H1 (cell line): ENCODE results near the gene ARNT2. TPM values are rescaled to one million over a fixed set of nuclear protein-coding genes. Genes with fewer than 3 reads are reported as not detected.

ENCODE experiments used
- CTCF ChIA-PET: fragments of 300-600 bp; sonication (Branson Sonifier 250); formaldehyde crosslinking; loops from one replicate; lab custom pipeline; 2021; ENCODE audit not compliant: partially characterized antibody; lab: Charles Lee
- POLR2A ChIA-PET: fragments of 300-600 bp; sonication (Branson Sonifier 250); formaldehyde crosslinking; loops from one replicate; lab custom pipeline; 2021; ENCODE audit warnings: inconsistent platforms; ENCODE audit not compliant: partially characterized antibody; lab: Charles Lee
- DNase-seq, 2 experiments: peaks; one replicate each; pipeline versions ENCODE4 v3.0.0 to v3.0.0-alpha.2; 2010 to 2022; ENCODE audit warnings: low spot score in 2 of 2, low read depth in 1 of 2, mixed read lengths in 1 of 2
- FAIRE-seq: peaks from 2 replicates; lab custom pipeline; 2011; peaks lifted over from hg19 to GRCh38; lab: Jason Lieb, UNC
- H2AFZ ChIP-seq: 2 replicates; pipeline ENCODE4 v1.8.1; 2012; ENCODE audit warnings: low read length, inconsistent platforms
- H2AK5ac ChIP-seq: 2 replicates; pipeline ENCODE4 v1.6.1; 2013; ENCODE audit warnings: low read depth, low read length
- H2BK120ac ChIP-seq: replicated peaks from 2 replicates; pipeline ENCODE3; 2013; ENCODE audit warnings: low read depth, low read length, inconsistent platforms
- H2BK12ac ChIP-seq: 2 replicates; pipeline ENCODE4 v1.6.1; 2013; ENCODE audit warnings: low read depth, low read length
- H2BK15ac ChIP-seq: 2 replicates; pipeline ENCODE4 v1.6.1; 2013; ENCODE audit warnings: low read length
- H2BK20ac ChIP-seq: 2 replicates; pipeline ENCODE4 v1.6.1; 2013; ENCODE audit warnings: low read length
- H2BK5ac ChIP-seq: 2 replicates; pipeline ENCODE4 v1.6.1; 2013; ENCODE audit warnings: low read depth, low read length
- H3K14ac ChIP-seq: 2 replicates; pipeline ENCODE4 v1.6.1; 2013; ENCODE audit warnings: inconsistent platforms; ENCODE audit not compliant: insufficient read length
- H3K18ac ChIP-seq: 2 replicates; pipeline ENCODE4 v1.6.1; 2013; ENCODE audit warnings: low read length; ENCODE audit errors: extremely low read depth
- H3K23ac ChIP-seq: 2 replicates; pipeline ENCODE4 v1.6.1; 2013; ENCODE audit warnings: inconsistent platforms; ENCODE audit not compliant: insufficient read length
- H3K23me2 ChIP-seq: 2 replicates; pipeline ENCODE4 v1.6.1; 2013; ENCODE audit warnings: low read depth, low read length
- H3K27ac ChIP-seq: 2 replicates; pipeline ENCODE4 v1.6.1; 2011; ENCODE audit warnings: low read depth, low read length, inconsistent platforms
- H3K27me3 ChIP-seq, 4 experiments: replicated peaks in 1 of 4; 1 replicate in 1 of 4; 2 replicates in 3 of 4; pipeline versions ENCODE4 v1.6.1 to v1.8.1; 2011 to 2013; ENCODE audit warnings: low read length in 3 of 4, mild to moderate bottlenecking in 3 of 4, inconsistent platforms in 2 of 4, mixed read lengths in 2 of 4, moderate library complexity in 1 of 4; ENCODE audit not compliant: control insufficient read depth in 3 of 4, insufficient read depth in 3 of 4; ENCODE audit errors: extremely low read depth in 1 of 4
- H3K36me3 ChIP-seq, 4 experiments: 2 replicates each; pipeline versions ENCODE4 v1.6.1 to v1.8.1; 2011 to 2013; ENCODE audit warnings: mild to moderate bottlenecking in 4 of 4, low read length in 3 of 4, moderate library complexity in 2 of 4, control low read depth in 1 of 4, inconsistent platforms in 1 of 4; ENCODE audit not compliant: insufficient read depth in 4 of 4, control insufficient read depth in 2 of 4
- H3K4ac ChIP-seq: replicated peaks from 2 replicates; pipeline ENCODE3; 2013; ENCODE audit warnings: low read length, low read depth, mixed read lengths, inconsistent platforms; ENCODE audit not compliant: insufficient read length
- H3K4me1 ChIP-seq, 4 experiments: replicated peaks in 1 of 4; 1 replicate in 1 of 4; 2 replicates in 3 of 4; pipeline versions ENCODE4 v1.6.1 to v1.8.1; 2011 to 2013; ENCODE audit warnings: low read length in 3 of 4, inconsistent platforms in 2 of 4, mixed read lengths in 1 of 4; ENCODE audit not compliant: insufficient read depth in 4 of 4, control insufficient read depth in 3 of 4
- H3K4me2 ChIP-seq, 2 experiments: 2 replicates each; pipeline versions ENCODE4 v1.6.1 to v1.8.1; 2011 to 2013; ENCODE audit warnings: low read depth in 2 of 2, low read length in 2 of 2, control low read depth in 1 of 2, inconsistent platforms in 1 of 2, mild to moderate bottlenecking in 1 of 2; ENCODE audit not compliant: insufficient read depth in 1 of 2
- H3K4me3 ChIP-seq, 4 experiments: fragments of 200-600, 300-600 bp in 1 of 4; sonication (generic), shearing (Covaris generic), sonication (Bioruptor Twin) in 1 of 4; 2 replicates each; pipeline versions ENCODE4 v1.5.1 to v1.8.1; 2011 to 2016; ENCODE audit warnings: low read length in 4 of 4, low read depth in 3 of 4, control low read depth in 2 of 4, inconsistent platforms in 2 of 4, mild to moderate bottlenecking in 2 of 4, mixed read lengths in 1 of 4, moderate library complexity in 1 of 4; ENCODE audit not compliant: insufficient read depth in 2 of 4; ENCODE audit errors: extremely low read depth in 1 of 4
- H3K56ac ChIP-seq: replicated peaks from 2 replicates; pipeline ENCODE3; 2013; ENCODE audit warnings: low read depth, mild to moderate bottlenecking, mixed read lengths, low read length, inconsistent platforms; ENCODE audit not compliant: insufficient read length
- H3K79me1 ChIP-seq: 2 replicates; pipeline ENCODE4 v1.6.1; 2013; ENCODE audit warnings: low read depth, low read length, control low read depth
- H3K79me2 ChIP-seq, 2 experiments: 2 replicates each; pipeline versions ENCODE4 v1.6.1 to v1.8.1; 2012 to 2013; ENCODE audit warnings: low read length in 2 of 2, mild to moderate bottlenecking in 2 of 2, inconsistent platforms in 1 of 2; ENCODE audit not compliant: insufficient read depth in 2 of 2, control insufficient read depth in 1 of 2
- H3K9ac ChIP-seq, 4 experiments: replicated peaks in 1 of 4; 1 replicate in 1 of 4; 2 replicates in 3 of 4; pipeline versions ENCODE4 v1.6.1 to v1.8.1; 2011 to 2013; ENCODE audit warnings: low read depth in 3 of 4, low read length in 3 of 4, control low read depth in 2 of 4, mild to moderate bottlenecking in 2 of 4, moderate library complexity in 2 of 4, inconsistent platforms in 1 of 4; ENCODE audit errors: extremely low read depth in 1 of 4
- H3K9me3 ChIP-seq, 2 experiments: 2 replicates each; pipeline versions ENCODE4 v1.6.1 to v1.8.1; 2012 to 2013; ENCODE audit warnings: mild to moderate bottlenecking in 2 of 2, moderate library complexity in 2 of 2, control low read depth in 1 of 2, inconsistent platforms in 1 of 2, low read depth in 1 of 2, low read length in 1 of 2, mixed read lengths in 1 of 2; ENCODE audit not compliant: insufficient read depth in 2 of 2
- H4K20me1 ChIP-seq, 2 experiments: replicated peaks in 1 of 2; 2 replicates each; pipeline versions ENCODE3 to v1.8.1; 2011 to 2013; ENCODE audit warnings: inconsistent platforms in 2 of 2, low read length in 2 of 2, mild to moderate bottlenecking in 1 of 2; ENCODE audit not compliant: insufficient read depth in 2 of 2, control insufficient read depth in 1 of 2
- H4K5ac ChIP-seq: 2 replicates; pipeline ENCODE4 v1.6.1; 2013; ENCODE audit warnings: low read length, low read depth, mixed read lengths, inconsistent platforms; ENCODE audit not compliant: insufficient read length
- H4K8ac ChIP-seq: 2 replicates; pipeline ENCODE4 v1.8.0; 2013; ENCODE audit warnings: mild to moderate bottlenecking, moderate library complexity, low read length, inconsistent platforms; ENCODE audit not compliant: insufficient read depth; ENCODE audit errors: extremely low read depth
- H4K91ac ChIP-seq: replicated peaks from 2 replicates; pipeline ENCODE3; 2013; ENCODE audit warnings: low read length, mixed read lengths, inconsistent platforms; ENCODE audit not compliant: insufficient read length
- RAD21 ChIP-seq, 2 experiments: IDR thresholded peaks in 1 of 2; conservative IDR thresholded peaks in 1 of 2; 2 replicates each; pipeline ENCODE4 v1.6.1; 2011; ENCODE audit warnings: low read depth in 2 of 2, low read length in 2 of 2, improper control_type of control experiment in 1 of 2, inconsistent platforms in 1 of 2, mild to moderate bottlenecking in 1 of 2, moderate library complexity in 1 of 2
- RFX5 ChIP-seq: IDR thresholded peaks from 2 replicates; pipeline ENCODE4 v1.6.1; 2011; ENCODE audit warnings: low read depth, low read length, improper control_type of control experiment, borderline replicate concordance
- WGBS, 2 experiments: shearing (Covaris generic) in 1 of 2; methylation state at CpG; one replicate each; pipeline versions ENCODE4 v1.1.6 to v1.1.7; 2013 to 2015; ENCODE audit warnings: low lambda C conversion rate in 2 of 2, mixed read lengths in 2 of 2, inconsistent platforms in 1 of 2, low coverage in 1 of 2, missing lambda C conversion rate in 1 of 2; ENCODE audit not compliant: insufficient replicate concordance in 2 of 2, insufficient coverage in 1 of 2, insufficient read length in 1 of 2; ENCODE audit errors: extremely low coverage in 1 of 2, missing lambda C conversion rate in 1 of 2; 5-methylcytosine and 5-hydroxymethylcytosine counted together
- polyA plus RNA-seq, 7 experiments: library from polyadenylated mRNA; depleted of rRNA in 3 of 7; stranded (reverse) in 5 of 7; unstranded in 2 of 7; fragments of >200 nt in 5 of 7; fragments of 200-250 nt in 2 of 7; gene quantifications; 1 replicate in 5 of 7; 2 replicates in 1 of 7; 4 replicates in 1 of 7; pipeline versions ENCODE4 v1.2.1 to v1.2.3, GENCODE V29; 2011 to 2013; ENCODE audit warnings: missing spikeins in 2 of 7, mixed read lengths in 2 of 7
- total RNA-seq: library from RNA; stranded (reverse); fragmentation: NEBNext Ultra II Directional; extraction: Animal tissue kit (Norgen Biotek cat#: 25700); gene quantifications from 2 replicates; pipeline ENCODE4 v1.2.1, GENCODE V29; 2021

The ARNT2 gene
- total and polyA plus RNA-seq, 2 of the 8 experiments (the other 6 are each of a cell fraction or from before 2014, with no cell fraction given) = 9.5 to 14.6 TPM

GRCh38 chr15:80619680-80620079 is 215.5 kb downstream of the ARNT2 start:
- POLR2A ChIA-PET = no interaction called here
- Histone ChIP-seq H4K20me1 (peaks cover 0 to 2% of the 10 kb centered on the region in 2 experiments), H3K9me3 (no peaks in the 10 kb centered on the region; a peak in 1 of 4 replicates), H4K8ac (no peak overlapping the region), H3K4ac (no peak overlapping the region), H3K4me1 (no peaks in the 10 kb centered on the region; a peak in 1 of 7 replicates), H2AK5ac (no peak overlapping the region), H3K18ac (no peak overlapping the region), H3K27ac (no peak overlapping the region), H3K79me1 (no peaks in the 10 kb centered on the region), H3K23ac (no peak overlapping the region), H2BK12ac (no peak overlapping the region), H2BK15ac (no peak overlapping the region), H3K4me2 (no peak overlapping the region), H3K14ac (no peak overlapping the region), H3K9ac (no peak overlapping the region), H2BK120ac (no peak overlapping the region), H2BK5ac (no peak overlapping the region), H4K5ac (no peak overlapping the region), H3K79me2 (no peaks in the 10 kb centered on the region), H3K23me2 (peaks cover 4% of the 10 kb centered on the region; the same call in 1 of the 2 replicates), H3K36me3 (no peaks in the 10 kb centered on the region), H3K4me3 (no peak overlapping the region), H3K56ac (no peak overlapping the region), H2BK20ac (no peak overlapping the region), H2AFZ (no peak overlapping the region), H4K91ac (no peak overlapping the region), H3K27me3 (peaks cover 0 to 3% (median 0%) of the 10 kb centered on the region in 4 experiments; a peak in 1 of 7 replicates)
- FAIRE-seq = no peak
- CTCF ChIA-PET = interaction anchor here (0.6 to 3.0 kb wide), 13 partner anchors 8 to 160 kb away, joined by 3 to 14 read pairs (median 4); partner anchors contain the start of gene CEMIP
- 80% methylated on average over 1 of the region's 1 CpG; no CpG with 5 or more reads in 1 of the 2 experiments for WGBS, 2 experiments
- TF ChIP-seq RAD21 (IDR thresholded peaks at IDR 0.05 in 1 of 2, conservative IDR thresholded peaks at IDR 0.05 in 1 of 2; ENCODE audit: low read depth in 2 of 2, low read length in 2 of 2) (peak; percentile 12 to 35; a peak in 3 of 4 replicates), RFX5 (no peak)
- peak in 1 of 2 experiments; percentile 13 for DNase-seq
